IMR-90 (cell line): Measurements from ENCODE around the gene TNFRSF18. TPM values are rescaled to one million over a fixed set of nuclear protein-coding genes. Genes with fewer than 3 reads are reported as not detected.

Experiments
- ATAC-seq: fragments of 200-7000 bp; cut with Tn5 transposase; 2 replicates; pipeline ENCODE4 v1.9.1; 2020; ENCODE audit warnings: low read depth, mild to moderate bottlenecking, moderate library complexity
- BruUV-seq: library from RNA; stranded (reverse); fragments of 400-500 nt; replicated peaks from 2 replicates; lab custom pipeline; 2021; lab: Mats Ljungman, UMichigan
- CTCF ChIA-PET: fragments of 300-600 bp; formaldehyde crosslinking; extraction: SDS; loops from one replicate; lab custom pipeline; 2021; ENCODE audit warnings: antibody characterized with exemption; lab: Yijun Ruan, JAX
- POLR2A ChIA-PET: fragments of 300-600 bp; sonication (Branson Sonifier 250); formaldehyde crosslinking; loops from one replicate; lab custom pipeline; 2022; ENCODE audit warnings: antibody characterized with exemption; ENCODE audit not compliant: unreplicated experiment; lab: Charles Lee
- DNase-seq: peaks from one replicate; pipeline ENCODE4 v3.0.0; 2013
- H2AFZ ChIP-seq: replicated peaks from 2 replicates; pipeline ENCODE3; 2013; ENCODE audit warnings: low read length, mild to moderate bottlenecking; ENCODE audit not compliant: poor library complexity
- H2AK5ac ChIP-seq: 2 replicates; pipeline ENCODE4 v1.6.1; 2013; ENCODE audit warnings: low read depth, low read length, inconsistent platforms
- H2AK9ac ChIP-seq: replicated peaks from 2 replicates; pipeline ENCODE3; 2013; ENCODE audit warnings: mild to moderate bottlenecking, low read depth, low read length, moderate library complexity; ENCODE audit not compliant: poor library complexity
- H2BK120ac ChIP-seq: 2 replicates; pipeline ENCODE4 v1.6.1; 2013; ENCODE audit warnings: low read depth, low read length, inconsistent platforms
- H2BK15ac ChIP-seq: 3 replicates; pipeline ENCODE4 v1.6.1; 2013; ENCODE audit warnings: low read depth, low read length, inconsistent platforms
- H2BK20ac ChIP-seq: 2 replicates; pipeline ENCODE4 v1.6.1; 2013; ENCODE audit warnings: low read depth, mild to moderate bottlenecking, inconsistent platforms, low read length, moderate library complexity
- H2BK5ac ChIP-seq: 2 replicates; pipeline ENCODE4 v1.6.1; 2013; ENCODE audit warnings: mild to moderate bottlenecking, low read depth, low read length, inconsistent platforms; ENCODE audit not compliant: poor library complexity, severe bottlenecking
- H3K14ac ChIP-seq: replicated peaks from 2 replicates; pipeline ENCODE4 v1.6.1; 2013; ENCODE audit warnings: low read depth, low read length, inconsistent platforms
- H3K18ac ChIP-seq: 2 replicates; pipeline ENCODE4 v1.6.1; 2013; ENCODE audit warnings: low read depth, low read length, control low read depth
- H3K23ac ChIP-seq: 2 replicates; pipeline ENCODE4 v1.6.1; 2013; ENCODE audit warnings: low read depth, low read length, inconsistent platforms
- H3K27ac ChIP-seq: 2 replicates; pipeline ENCODE4 v1.5.1; 2013; ENCODE audit warnings: mild to moderate bottlenecking, control low read depth, low read length; ENCODE audit not compliant: insufficient read depth
- H3K27me3 ChIP-seq: 2 replicates; pipeline ENCODE4 v1.6.1; 2013; ENCODE audit warnings: low read length; ENCODE audit not compliant: control insufficient read depth, insufficient read depth
- H3K36me3 ChIP-seq: 2 replicates; pipeline ENCODE4 v1.6.1; 2013; ENCODE audit warnings: low read length, mixed read lengths; ENCODE audit not compliant: control insufficient read depth, insufficient read depth
- H3K4ac ChIP-seq: 2 replicates; pipeline ENCODE4 v1.6.1; 2013; ENCODE audit warnings: low read depth, low read length, inconsistent platforms
- H3K4me1 ChIP-seq: 2 replicates; pipeline ENCODE4 v1.6.1; 2013; ENCODE audit warnings: low read length, mixed read lengths; ENCODE audit not compliant: control insufficient read depth, insufficient read depth
- H3K4me2 ChIP-seq: 2 replicates; pipeline ENCODE4 v1.6.1; 2013; ENCODE audit warnings: low read depth, mild to moderate bottlenecking, control low read depth, low read length, moderate library complexity
- H3K4me3 ChIP-seq: 2 replicates; pipeline ENCODE4 v1.5.1; 2013; ENCODE audit warnings: low read depth, mild to moderate bottlenecking, control low read depth, low read length, moderate library complexity; ENCODE audit not compliant: insufficient read depth
- H3K56ac ChIP-seq: 2 replicates; pipeline ENCODE4 v1.6.1; 2013; ENCODE audit warnings: low read length, inconsistent platforms; ENCODE audit not compliant: insufficient read depth; ENCODE audit errors: extremely low read depth
- H3K79me1 ChIP-seq, 2 experiments: 2 replicates each; pipeline ENCODE4 v1.6.1; 2013; ENCODE audit warnings: low read length in 2 of 2, inconsistent platforms in 1 of 2, low read depth in 1 of 2
- H3K9ac ChIP-seq: 2 replicates; pipeline ENCODE4 v1.6.1; 2013; ENCODE audit warnings: low read depth, low read length, control low read depth
- H3K9me1 ChIP-seq: 2 replicates; pipeline ENCODE4 v1.6.1; 2013; ENCODE audit warnings: low read length, inconsistent platforms; ENCODE audit not compliant: insufficient read depth
- H3K9me3 ChIP-seq: 2 replicates; pipeline ENCODE4 v1.6.1; 2013; ENCODE audit warnings: low read length; ENCODE audit not compliant: control insufficient read depth, insufficient read depth
- H4K20me1 ChIP-seq: 2 replicates; pipeline ENCODE4 v1.6.1; 2013; ENCODE audit warnings: low read length, inconsistent platforms; ENCODE audit not compliant: insufficient read depth
- H4K5ac ChIP-seq: 2 replicates; pipeline ENCODE4 v1.6.1; 2013; ENCODE audit warnings: mild to moderate bottlenecking, low read depth, low read length, control low read depth
- H4K8ac ChIP-seq, 2 experiments: 2 replicates each; pipeline ENCODE4 v1.6.1; 2013; ENCODE audit warnings: low read depth in 2 of 2, low read length in 2 of 2, control low read depth in 1 of 2, inconsistent platforms in 1 of 2
- H4K91ac ChIP-seq: 2 replicates; pipeline ENCODE4 v1.6.1; 2013; ENCODE audit warnings: low read depth, low read length, inconsistent platforms; ENCODE audit not compliant: insufficient read depth
- CEBPB ChIP-seq: IDR thresholded peaks from 2 replicates; pipeline ENCODE4 v1.6.1; 2012; ENCODE audit warnings: low read depth, low read length, improper control_type of control experiment
- CHD1 ChIP-seq: IDR thresholded peaks from 2 replicates; pipeline ENCODE4 v1.6.1; 2012; ENCODE audit warnings: low read depth, low read length, improper control_type of control experiment
- CTCF ChIP-seq: conservative IDR thresholded peaks from 2 replicates; pipeline ENCODE4 v1.5.1; 2012; ENCODE audit warnings: mild to moderate bottlenecking, low read depth, low read length, improper control_type of control experiment
- ELK1 ChIP-seq: fragments of 150-350 bp; IDR thresholded peaks from 2 replicates; pipeline ENCODE4 v1.6.1; 2016; ENCODE audit warnings: low read depth, mild to moderate bottlenecking, low read length, moderate library complexity, borderline replicate concordance
- FOS ChIP-seq: fragments of 150-350 bp; IDR thresholded peaks from 2 replicates; pipeline ENCODE4 v1.6.1; 2016; ENCODE audit warnings: low read depth, low read length
- MAFK ChIP-seq: IDR thresholded peaks from 2 replicates; pipeline ENCODE4 v1.6.1; 2012; ENCODE audit warnings: low read depth, low read length, improper control_type of control experiment
- MAZ ChIP-seq: IDR thresholded peaks from 2 replicates; pipeline ENCODE4 v1.6.1; 2012; ENCODE audit warnings: low read depth, mild to moderate bottlenecking, low read length, improper control_type of control experiment, moderate library complexity, borderline replicate concordance
- NFE2L2 ChIP-seq: fragments of 150-350 bp; IDR thresholded peaks from 2 replicates; pipeline ENCODE4 v1.6.1; 2016; ENCODE audit warnings: low read depth, mild to moderate bottlenecking, low read length
- RAD21 ChIP-seq: IDR thresholded peaks from 2 replicates; pipeline ENCODE4 v1.6.1; 2012; ENCODE audit warnings: low read length, improper control_type of control experiment
- WGBS, 2 experiments: methylation state at CpG; one replicate each; pipeline versions ENCODE4 v1.1.5 to v1.1.7; 2013; ENCODE audit warnings: missing lambda C conversion rate in 2 of 2; ENCODE audit not compliant: insufficient read length in 1 of 2; ENCODE audit errors: extremely low coverage in 2 of 2; 5-methylcytosine and 5-hydroxymethylcytosine counted together
- dilution Hi-C: fragments of 300-500 bp; cut with HindIII; formaldehyde crosslinking; loops from one replicate; pipeline ENCODE4 v1.14.3; 2018; ENCODE audit warnings: low sequenced_read_pairs; ENCODE audit not compliant: unreplicated experiment
- in situ Hi-C: fragments of 300-500 bp; cut with MboI; formaldehyde crosslinking; loops from 3 replicates; pipeline ENCODE4 v1.14.3; 2019; ENCODE audit warnings: low sequenced_read_pairs, inconsistent platforms, mixed read lengths
- intact Hi-C: fragments of 100-400 bp; cut with micrococcal nuclease; formaldehyde crosslinking; loops from 2 replicates; pipeline ENCODE4 v1.10.0; 2022
- polyA plus RNA-seq, 3 experiments: library from polyadenylated mRNA; depleted of rRNA; stranded (reverse); fragments of >200 nt; gene quantifications; 2 replicates each; pipeline ENCODE4 v1.2.3, GENCODE V29; 2012; ENCODE audit warnings: low replicate concordance in 1 of 3
- total RNA-seq: library from RNA; depleted of rRNA; stranded (reverse); fragments of >200 nt; gene quantifications from 2 replicates; pipeline ENCODE4 v1.2.3, GENCODE V29; 2012

Gene TNFRSF18
- total and polyA plus RNA-seq, 2 of the 4 experiments (the other 2 are of a cell fraction), result 0.18 to 1.0 TPM

GRCh38 chr1:1194723-1195122, 11.7 kb downstream of the TNFRSF18 start:
- no peak overlapping the region for H2BK20ac ChIP-seq
- H3K27ac ChIP-seq, result no peak overlapping the region
- peaks cover 11% of the 10 kb centered on the region for H3K9me3 ChIP-seq
- no peak for TF ChIP-seq ELK1
- TF ChIP-seq RAD21, result no peak
- TF ChIP-seq CEBPB, result no peak
- TF ChIP-seq CHD1, result no peak
- no peak for TF ChIP-seq CTCF
- TF ChIP-seq MAZ, result no peak
- TF ChIP-seq NFE2L2, result no peak
- no peak for TF ChIP-seq FOS
- TF ChIP-seq MAFK, result no peak
- H3K36me3 ChIP-seq, result no peaks in the 10 kb centered on the region
- intact Hi-C loops (no loop called here), in situ Hi-C loops (no loop called here), dilution Hi-C loops (no loop called here)
- no peak overlapping the region for H2BK120ac ChIP-seq
- ChIA-PET CTCF (no interaction called here), POLR2A (no interaction called here)
- no peak overlapping the region for H3K56ac ChIP-seq
- DNase-seq (peak; percentile 8), ATAC-seq (no peak)
- no CpG with 5 or more reads among the region's 3 CpGs for WGBS, 2 experiments
- H3K23ac ChIP-seq, result no peak overlapping the region
- H3K9me1 ChIP-seq, result no peaks in the 10 kb centered on the region
- no peak overlapping the region for H3K9ac ChIP-seq
- H3K4me1 ChIP-seq, result no peaks in the 10 kb centered on the region
- no peak overlapping the region for H2AK9ac ChIP-seq
- no peak overlapping the region for H4K91ac ChIP-seq
- no TSS peak for BruUV-seq
- no peak overlapping the region for H3K14ac ChIP-seq
- H2AK5ac ChIP-seq, result no peak overlapping the region
- H4K5ac ChIP-seq, result no peak overlapping the region
- no peaks in the 10 kb centered on the region for H3K27me3 ChIP-seq
- no peak overlapping the region for H2BK5ac ChIP-seq
- H3K4ac ChIP-seq, result no peak overlapping the region
- no peak overlapping the region for H3K4me2 ChIP-seq
- H3K4me3 ChIP-seq, result no peak overlapping the region
- H2BK15ac ChIP-seq, result no peak overlapping the region
- no peak overlapping the region for H3K18ac ChIP-seq
- no peaks in the 10 kb centered on the region for H4K20me1 ChIP-seq
- H2AFZ ChIP-seq, result no peak overlapping the region
- no peak overlapping the region for H4K8ac ChIP-seq
- no peaks in the 10 kb centered on the region for H3K79me1 ChIP-seq
